HepG2 (cell line): Measurements from ENCODE around the gene ARL15.

Experiments
- BCL6 ChIP-seq: IDR thresholded peaks from 2 replicates; pipeline ENCODE4 v1.6.1; 2016; ENCODE audit warnings: missing genetic modification reagents, missing compliant biosample characterization
- EP300 ChIP-seq, 3 experiments: sonication (generic) in 1 of 3; formaldehyde crosslinking in 1 of 3; IDR thresholded peaks; 2 replicates each; pipeline versions ENCODE4 v1.5.1 to v1.6.1; 2011 to 2020; ENCODE audit warnings: low read depth in 2 of 3, low read length in 2 of 3, borderline replicate concordance in 1 of 3, improper control_type of control experiment in 1 of 3, mild to moderate bottlenecking in 1 of 3, missing genetic modification reagents in 1 of 3, moderate library complexity in 1 of 3
- HOXA3 ChIP-seq: sonication (generic); formaldehyde crosslinking; IDR thresholded peaks from 2 replicates; pipeline ENCODE4 v1.5.0; 2020; ENCODE audit warnings: missing genetic modification reagents
- JUNB ChIP-seq: sonication (generic); formaldehyde crosslinking; IDR thresholded peaks from 2 replicates; pipeline ENCODE4 v1.8.0; 2022; ENCODE audit warnings: missing genetic modification reagents, mild to moderate bottlenecking, borderline replicate concordance
- RFX1 ChIP-seq: fragments of 450-650 bp; IDR thresholded peaks from 2 replicates; pipeline ENCODE4 v1.6.1; 2017
- SOX6 ChIP-seq, 2 experiments: fragments of 450-650 bp in 1 of 2; sonication (generic) in 1 of 2; formaldehyde crosslinking in 1 of 2; IDR thresholded peaks; 2 replicates each; pipeline versions ENCODE4 v1.4.0 to v1.6.1; 2017 to 2020; ENCODE audit warnings: antibody characterized with exemption in 1 of 2, mild to moderate bottlenecking in 1 of 2, missing genetic modification reagents in 1 of 2
- ZNF557 ChIP-seq: sonication (generic); formaldehyde crosslinking; IDR thresholded peaks from 2 replicates; pipeline ENCODE4 v1.4.0; 2020; ENCODE audit warnings: missing genetic modification reagents
- TF ChIP-seq, protein P1 (sequence below): sonication (generic); formaldehyde crosslinking; IDR thresholded peaks from 2 replicates; pipeline ENCODE4 v1.5.1; 2020; ENCODE audit warnings: mild to moderate bottlenecking, missing genetic modification reagents, moderate library complexity
- TF ChIP-seq, protein P2 (sequence below): sonication (generic); formaldehyde crosslinking; IDR thresholded peaks from 2 replicates; pipeline ENCODE4 v1.4.0; 2020; ENCODE audit warnings: missing genetic modification reagents
- TF ChIP-seq, protein P3 (sequence below): sonication (generic); formaldehyde crosslinking; IDR thresholded peaks from 2 replicates; pipeline ENCODE4 v1.5.0; 2020; ENCODE audit warnings: mild to moderate bottlenecking, missing genetic modification reagents, moderate library complexity
- TF ChIP-seq, protein P4 (sequence below): sonication (generic); formaldehyde crosslinking; IDR thresholded peaks from 2 replicates; pipeline ENCODE4 v1.4.0; 2020; ENCODE audit warnings: missing genetic modification reagents
- TF ChIP-seq, protein P5 (sequence below): sonication (generic); formaldehyde crosslinking; IDR thresholded peaks from 2 replicates; pipeline ENCODE4 v1.4.0; 2020; ENCODE audit warnings: missing genetic modification reagents, borderline replicate concordance

DNA sequence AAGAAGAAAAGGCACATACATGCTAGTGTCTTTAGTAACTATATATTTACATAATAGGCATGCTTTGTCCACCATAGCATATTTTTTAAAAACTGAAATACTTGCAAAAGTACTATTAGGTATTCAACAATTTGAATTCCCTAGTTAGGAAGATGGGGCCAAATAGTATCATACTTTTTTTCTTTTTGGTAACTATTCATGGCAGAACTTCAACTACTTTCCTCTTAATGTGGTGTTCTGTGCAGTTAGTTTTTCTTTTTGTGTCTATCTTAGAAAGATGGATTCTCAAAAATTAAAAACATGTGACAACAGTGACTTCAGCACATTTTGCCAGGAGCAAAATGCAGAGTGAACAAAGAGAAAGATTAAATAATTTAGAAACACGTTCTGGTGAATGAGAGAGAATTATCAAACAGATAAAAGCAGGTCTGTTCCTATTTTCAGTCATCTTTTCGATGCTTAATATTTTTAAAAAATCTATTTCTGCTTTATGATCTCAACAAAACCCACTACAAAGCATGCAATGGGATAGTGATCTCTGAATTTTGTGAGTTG is 341.1 kb downstream of the ARL15 start:
- TF ChIP-seq ZNF557 = no peak
- TF ChIP-seq, protein P1, sequence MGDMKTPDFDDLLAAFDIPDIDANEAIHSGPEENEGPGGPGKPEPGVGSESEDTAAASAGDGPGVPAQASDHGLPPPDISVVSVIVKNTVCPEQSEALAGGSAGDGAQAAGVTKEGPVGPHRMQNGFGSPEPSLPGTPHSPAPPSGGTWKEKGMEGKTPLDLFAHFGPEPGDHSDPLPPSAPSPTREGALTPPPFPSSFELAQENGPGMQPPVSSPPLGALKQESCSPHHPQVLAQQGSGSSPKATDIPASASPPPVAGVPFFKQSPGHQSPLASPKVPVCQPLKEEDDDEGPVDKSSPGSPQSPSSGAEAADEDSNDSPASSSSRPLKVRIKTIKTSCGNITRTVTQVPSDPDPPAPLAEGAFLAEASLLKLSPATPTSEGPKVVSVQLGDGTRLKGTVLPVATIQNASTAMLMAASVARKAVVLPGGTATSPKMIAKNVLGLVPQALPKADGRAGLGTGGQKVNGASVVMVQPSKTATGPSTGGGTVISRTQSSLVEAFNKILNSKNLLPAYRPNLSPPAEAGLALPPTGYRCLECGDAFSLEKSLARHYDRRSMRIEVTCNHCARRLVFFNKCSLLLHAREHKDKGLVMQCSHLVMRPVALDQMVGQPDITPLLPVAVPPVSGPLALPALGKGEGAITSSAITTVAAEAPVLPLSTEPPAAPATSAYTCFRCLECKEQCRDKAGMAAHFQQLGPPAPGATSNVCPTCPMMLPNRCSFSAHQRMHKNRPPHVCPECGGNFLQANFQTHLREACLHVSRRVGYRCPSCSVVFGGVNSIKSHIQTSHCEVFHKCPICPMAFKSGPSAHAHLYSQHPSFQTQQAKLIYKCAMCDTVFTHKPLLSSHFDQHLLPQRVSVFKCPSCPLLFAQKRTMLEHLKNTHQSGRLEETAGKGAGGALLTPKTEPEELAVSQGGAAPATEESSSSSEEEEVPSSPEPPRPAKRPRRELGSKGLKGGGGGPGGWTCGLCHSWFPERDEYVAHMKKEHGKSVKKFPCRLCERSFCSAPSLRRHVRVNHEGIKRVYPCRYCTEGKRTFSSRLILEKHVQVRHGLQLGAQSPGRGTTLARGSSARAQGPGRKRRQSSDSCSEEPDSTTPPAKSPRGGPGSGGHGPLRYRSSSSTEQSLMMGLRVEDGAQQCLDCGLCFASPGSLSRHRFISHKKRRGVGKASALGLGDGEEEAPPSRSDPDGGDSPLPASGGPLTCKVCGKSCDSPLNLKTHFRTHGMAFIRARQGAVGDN (CRISPR knock-in tag) = no peak
- TF ChIP-seq, protein P2, sequence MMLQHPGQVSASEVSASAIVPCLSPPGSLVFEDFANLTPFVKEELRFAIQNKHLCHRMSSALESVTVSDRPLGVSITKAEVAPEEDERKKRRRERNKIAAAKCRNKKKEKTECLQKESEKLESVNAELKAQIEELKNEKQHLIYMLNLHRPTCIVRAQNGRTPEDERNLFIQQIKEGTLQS (CRISPR knock-in tag) = no peak
- TF ChIP-seq, protein P3, sequence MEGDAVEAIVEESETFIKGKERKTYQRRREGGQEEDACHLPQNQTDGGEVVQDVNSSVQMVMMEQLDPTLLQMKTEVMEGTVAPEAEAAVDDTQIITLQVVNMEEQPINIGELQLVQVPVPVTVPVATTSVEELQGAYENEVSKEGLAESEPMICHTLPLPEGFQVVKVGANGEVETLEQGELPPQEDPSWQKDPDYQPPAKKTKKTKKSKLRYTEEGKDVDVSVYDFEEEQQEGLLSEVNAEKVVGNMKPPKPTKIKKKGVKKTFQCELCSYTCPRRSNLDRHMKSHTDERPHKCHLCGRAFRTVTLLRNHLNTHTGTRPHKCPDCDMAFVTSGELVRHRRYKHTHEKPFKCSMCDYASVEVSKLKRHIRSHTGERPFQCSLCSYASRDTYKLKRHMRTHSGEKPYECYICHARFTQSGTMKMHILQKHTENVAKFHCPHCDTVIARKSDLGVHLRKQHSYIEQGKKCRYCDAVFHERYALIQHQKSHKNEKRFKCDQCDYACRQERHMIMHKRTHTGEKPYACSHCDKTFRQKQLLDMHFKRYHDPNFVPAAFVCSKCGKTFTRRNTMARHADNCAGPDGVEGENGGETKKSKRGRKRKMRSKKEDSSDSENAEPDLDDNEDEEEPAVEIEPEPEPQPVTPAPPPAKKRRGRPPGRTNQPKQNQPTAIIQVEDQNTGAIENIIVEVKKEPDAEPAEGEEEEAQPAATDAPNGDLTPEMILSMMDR = no peak
- no peak for TF ChIP-seq BCL6 (CRISPR knock-in tag)
- no peak for TF ChIP-seq SOX6 (IDR thresholded peaks at IDR 0.05)
- TF ChIP-seq SOX6 (CRISPR knock-in tag; IDR thresholded peaks at IDR 0.05) = no peak
- TF ChIP-seq, protein P4, sequence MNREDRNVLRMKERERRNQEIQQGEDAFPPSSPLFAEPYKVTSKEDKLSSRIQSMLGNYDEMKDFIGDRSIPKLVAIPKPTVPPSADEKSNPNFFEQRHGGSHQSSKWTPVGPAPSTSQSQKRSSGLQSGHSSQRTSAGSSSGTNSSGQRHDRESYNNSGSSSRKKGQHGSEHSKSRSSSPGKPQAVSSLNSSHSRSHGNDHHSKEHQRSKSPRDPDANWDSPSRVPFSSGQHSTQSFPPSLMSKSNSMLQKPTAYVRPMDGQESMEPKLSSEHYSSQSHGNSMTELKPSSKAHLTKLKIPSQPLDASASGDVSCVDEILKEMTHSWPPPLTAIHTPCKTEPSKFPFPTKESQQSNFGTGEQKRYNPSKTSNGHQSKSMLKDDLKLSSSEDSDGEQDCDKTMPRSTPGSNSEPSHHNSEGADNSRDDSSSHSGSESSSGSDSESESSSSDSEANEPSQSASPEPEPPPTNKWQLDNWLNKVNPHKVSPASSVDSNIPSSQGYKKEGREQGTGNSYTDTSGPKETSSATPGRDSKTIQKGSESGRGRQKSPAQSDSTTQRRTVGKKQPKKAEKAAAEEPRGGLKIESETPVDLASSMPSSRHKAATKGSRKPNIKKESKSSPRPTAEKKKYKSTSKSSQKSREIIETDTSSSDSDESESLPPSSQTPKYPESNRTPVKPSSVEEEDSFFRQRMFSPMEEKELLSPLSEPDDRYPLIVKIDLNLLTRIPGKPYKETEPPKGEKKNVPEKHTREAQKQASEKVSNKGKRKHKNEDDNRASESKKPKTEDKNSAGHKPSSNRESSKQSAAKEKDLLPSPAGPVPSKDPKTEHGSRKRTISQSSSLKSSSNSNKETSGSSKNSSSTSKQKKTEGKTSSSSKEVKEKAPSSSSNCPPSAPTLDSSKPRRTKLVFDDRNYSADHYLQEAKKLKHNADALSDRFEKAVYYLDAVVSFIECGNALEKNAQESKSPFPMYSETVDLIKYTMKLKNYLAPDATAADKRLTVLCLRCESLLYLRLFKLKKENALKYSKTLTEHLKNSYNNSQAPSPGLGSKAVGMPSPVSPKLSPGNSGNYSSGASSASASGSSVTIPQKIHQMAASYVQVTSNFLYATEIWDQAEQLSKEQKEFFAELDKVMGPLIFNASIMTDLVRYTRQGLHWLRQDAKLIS (CRISPR knock-in tag) = no peak
- TF ChIP-seq RFX1 = no peak
- TF ChIP-seq, protein P5, sequence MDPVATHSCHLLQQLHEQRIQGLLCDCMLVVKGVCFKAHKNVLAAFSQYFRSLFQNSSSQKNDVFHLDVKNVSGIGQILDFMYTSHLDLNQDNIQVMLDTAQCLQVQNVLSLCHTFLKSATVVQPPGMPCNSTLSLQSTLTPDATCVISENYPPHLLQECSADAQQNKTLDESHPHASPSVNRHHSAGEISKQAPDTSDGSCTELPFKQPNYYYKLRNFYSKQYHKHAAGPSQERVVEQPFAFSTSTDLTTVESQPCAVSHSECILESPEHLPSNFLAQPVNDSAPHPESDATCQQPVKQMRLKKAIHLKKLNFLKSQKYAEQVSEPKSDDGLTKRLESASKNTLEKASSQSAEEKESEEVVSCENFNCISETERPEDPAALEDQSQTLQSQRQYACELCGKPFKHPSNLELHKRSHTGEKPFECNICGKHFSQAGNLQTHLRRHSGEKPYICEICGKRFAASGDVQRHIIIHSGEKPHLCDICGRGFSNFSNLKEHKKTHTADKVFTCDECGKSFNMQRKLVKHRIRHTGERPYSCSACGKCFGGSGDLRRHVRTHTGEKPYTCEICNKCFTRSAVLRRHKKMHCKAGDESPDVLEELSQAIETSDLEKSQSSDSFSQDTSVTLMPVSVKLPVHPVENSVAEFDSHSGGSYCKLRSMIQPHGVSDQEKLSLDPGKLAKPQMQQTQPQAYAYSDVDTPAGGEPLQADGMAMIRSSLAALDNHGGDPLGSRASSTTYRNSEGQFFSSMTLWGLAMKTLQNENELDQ = no peak
- TF ChIP-seq HOXA3 (CRISPR knock-in tag) = no peak
- TF ChIP-seq JUNB (CRISPR knock-in tag) = no peak
- no peak for TF ChIP-seq EP300 (IDR thresholded peaks at IDR 0.05; ENCODE audit: low read depth in 2 of 2, low read length in 2 of 2)
- TF ChIP-seq EP300 (CRISPR knock-in tag; IDR thresholded peaks at IDR 0.05; ENCODE audit: borderline replicate concordance) = no peak
